ENCODE data around the gene LRRC14B. TPM values are rescaled to one million over a fixed set of nuclear protein-coding genes. Genes with fewer than 3 reads are reported as not detected.

Gene LRRC14B
- not detected for total RNA-seq
- long read RNA-seq: 0 reads

- peak; percentile 14 to 17 for ATAC-seq
- Histone ChIP-seq H3K4me3 (peak within 1 kb of the TSS; percentile 31), H3K4me1 (peaks cover 16% of the 10 kb centered on the region)
These were observed at the start of gene LRRC14B for GRCh38 chr5:191036-191948. TSS of gene LRRC14B (plus strand) at chr5:191495. CDS start at chr5:191539, 44 bp downstream.

DNA sequence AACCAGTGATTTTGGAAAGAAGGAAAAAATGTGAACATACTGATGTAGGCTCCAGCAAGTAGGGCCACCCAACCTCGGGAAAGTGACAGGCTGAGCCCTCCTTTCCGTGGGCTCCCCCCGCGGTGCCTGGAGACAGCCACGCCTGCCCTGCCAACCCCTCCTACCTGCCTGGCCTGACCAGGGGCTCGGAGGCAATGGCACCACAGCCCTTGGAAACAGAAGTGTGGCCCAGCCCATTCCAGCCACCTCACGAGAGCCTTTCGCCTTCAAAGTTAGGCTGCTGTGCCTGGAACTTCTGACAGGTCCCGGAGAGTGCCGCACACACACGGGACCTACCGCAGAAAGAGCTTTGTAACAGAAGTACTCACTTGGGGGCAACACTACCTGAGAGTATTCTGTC lies 49.5 kb upstream of the LRRC14B start:
- Histone ChIP-seq H3K4me3 (no peak overlapping the region), H3K27ac (no peak overlapping the region), H3K4me1 (no peaks in the 10 kb centered on the region), H3K9me3 (no peaks in the 10 kb centered on the region), H3K36me3 (no peaks in the 10 kb centered on the region), H3K27me3 (ENCODE audit: low read depth) (peaks cover 4% of the 10 kb centered on the region)
- intact Hi-C loops (cut with DNase I): no loop called here
- TF ChIP-seq CTCF (IDR thresholded peaks at IDR 0.05): no peak
- ATAC-seq (no peak), DNase-seq (no peak)

More at GRCh38 chr5:191036-191948, at the start of gene LRRC14B:
- no peak within 1 kb of the TSS for H3K27ac ChIP-seq
- TF ChIP-seq CTCF (IDR thresholded peaks at IDR 0.05): no peak
- no peaks in the 10 kb centered on the region for H3K9me3 ChIP-seq
- peaks cover 10% of the 10 kb centered on the region for H3K27me3 ChIP-seq (ENCODE audit: low read depth)
- DNase-seq: peak; percentile 57
- H3K36me3 ChIP-seq: no peaks in the 10 kb centered on the region
- intact Hi-C loops (cut with DNase I): no loop called here

DNA sequence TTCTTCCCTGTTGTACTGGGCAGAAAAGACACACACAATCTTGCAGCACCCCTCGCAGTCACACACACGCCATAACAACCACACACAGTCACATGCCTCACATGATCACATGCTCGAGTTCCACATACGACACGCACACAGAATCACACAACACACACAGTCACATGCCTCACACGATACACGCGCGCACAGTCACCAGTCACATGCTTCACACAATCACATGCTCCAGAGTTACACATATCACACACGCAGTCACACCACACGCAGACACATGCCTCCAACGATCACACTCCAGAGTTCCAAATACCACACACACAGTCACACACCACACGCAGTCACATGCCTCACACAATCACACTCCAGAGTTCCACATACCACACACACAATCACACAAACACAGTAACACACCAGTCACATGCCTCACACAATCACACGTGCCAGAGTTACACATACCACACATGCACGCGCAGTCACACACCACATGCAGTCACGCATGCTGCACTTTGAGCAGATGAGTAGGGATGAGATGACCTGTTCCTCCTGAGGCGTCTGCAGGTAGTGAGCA lies 49.0 kb upstream of the LRRC14B start:
- Histone ChIP-seq H3K36me3 (no peaks in the 10 kb centered on the region), H3K27me3 (ENCODE audit: low read depth) (peaks cover 4% of the 10 kb centered on the region), H3K9me3 (peaks cover 5% of the 10 kb centered on the region), H3K27ac (no peak overlapping the region), H3K4me3 (no peak overlapping the region), H3K4me1 (no peaks in the 10 kb centered on the region)
- no peak for TF ChIP-seq CTCF (IDR thresholded peaks at IDR 0.05)
- ATAC-seq (no peak), DNase-seq (no peak)
- intact Hi-C loops (cut with DNase I): no loop called here

DNA sequence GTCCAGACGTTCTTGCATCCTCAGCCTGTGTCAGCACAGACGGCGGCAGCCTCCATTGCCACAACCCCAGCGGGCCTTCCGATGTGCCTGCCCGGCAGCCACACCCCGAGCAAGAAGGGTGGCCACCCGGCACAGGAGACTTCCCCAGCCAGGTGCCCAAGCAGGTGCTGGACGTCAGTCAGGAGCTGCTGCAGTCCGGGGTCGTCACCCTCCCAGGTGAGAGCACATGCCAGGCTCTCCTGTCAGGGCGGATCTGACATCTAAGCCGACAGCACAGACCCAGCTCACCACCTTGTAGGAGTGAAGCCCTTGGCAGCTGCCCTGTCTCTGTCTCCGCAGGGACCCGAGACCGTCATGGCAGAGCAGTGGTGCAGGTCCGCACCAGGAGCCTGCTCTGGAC lies 48.3 kb upstream of the LRRC14B start:
- ATAC-seq (no peak), DNase-seq (no peak)
- Histone ChIP-seq H3K27me3 (ENCODE audit: low read depth) (peaks cover 4% of the 10 kb centered on the region), H3K4me1 (no peaks in the 10 kb centered on the region), H3K4me3 (no peak overlapping the region), H3K36me3 (no peaks in the 10 kb centered on the region), H3K9me3 (peaks cover 12% of the 10 kb centered on the region), H3K27ac (no peak overlapping the region)
- TF ChIP-seq CTCF (IDR thresholded peaks at IDR 0.05): no peak
- intact Hi-C loops (cut with DNase I): no loop called here

DNA sequence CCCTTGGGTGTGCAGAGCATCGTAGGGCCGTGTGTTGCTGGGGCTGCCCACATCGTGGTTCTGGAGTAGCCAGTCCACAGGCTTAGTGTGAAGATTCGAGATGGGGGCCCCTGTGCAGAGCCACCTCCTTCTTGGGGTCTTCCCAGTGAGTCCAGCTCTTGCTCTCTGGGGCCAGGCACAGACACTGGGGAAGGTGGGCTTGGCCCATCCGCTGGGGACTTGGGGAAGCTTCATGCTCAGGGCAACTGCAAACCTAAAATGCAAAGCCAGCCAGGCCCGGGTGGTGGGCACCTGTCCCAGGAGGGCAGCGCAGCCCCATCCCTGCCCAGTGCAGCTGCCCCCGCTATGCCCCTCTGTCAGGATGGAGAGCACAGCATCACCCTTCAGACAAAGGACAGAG lies 46.4 kb upstream of the LRRC14B start:
- H3K27ac ChIP-seq: no peak overlapping the region
- H3K9me3 ChIP-seq: peaks cover 14% of the 10 kb centered on the region
- H3K36me3 ChIP-seq: no peaks in the 10 kb centered on the region
- DNase-seq (no peak), ATAC-seq (no peak)
- intact Hi-C loops (cut with DNase I): no loop called here
- peaks cover 4% of the 10 kb centered on the region for H3K27me3 ChIP-seq (ENCODE audit: low read depth)
- no peak overlapping the region for H3K4me3 ChIP-seq
- TF ChIP-seq CTCF (IDR thresholded peaks at IDR 0.05): no peak
- no peaks in the 10 kb centered on the region for H3K4me1 ChIP-seq
